ENCODE measurements around the gene PTPRD. TPM values are rescaled to one million over a fixed set of nuclear protein-coding genes. Genes with fewer than 3 reads are reported as not detected.

The PTPRD gene
- total RNA-seq, 1 experiment from 2014 or later, result 32.5 TPM

GRCh38 chr9:8850914-8851313, 1761.9 kb downstream of the PTPRD start:
- DNase-seq, result no peak

More at GRCh38 chr9:8850914-8851313, 1761.9 kb downstream of the PTPRD start:
- H2BK15ac ChIP-seq (ENCODE audit: low read depth, low read length), result no peak overlapping the region
- H3K27ac Mint-ChIP-seq, result no peak overlapping the region; a peak in 1 of 7 replicates
- H2BK120ac ChIP-seq (ENCODE audit: low read depth, low read length, poor library complexity, severe bottlenecking), result no peak overlapping the region
- H3K27me3 Mint-ChIP-seq (ENCODE audit: low read depth), result peaks cover 5% of the 10 kb centered on the region
- no peak overlapping the region for H3K23ac ChIP-seq (ENCODE audit: insufficient read length, low read depth, low read length)
- TF ChIP-seq, protein P1, sequence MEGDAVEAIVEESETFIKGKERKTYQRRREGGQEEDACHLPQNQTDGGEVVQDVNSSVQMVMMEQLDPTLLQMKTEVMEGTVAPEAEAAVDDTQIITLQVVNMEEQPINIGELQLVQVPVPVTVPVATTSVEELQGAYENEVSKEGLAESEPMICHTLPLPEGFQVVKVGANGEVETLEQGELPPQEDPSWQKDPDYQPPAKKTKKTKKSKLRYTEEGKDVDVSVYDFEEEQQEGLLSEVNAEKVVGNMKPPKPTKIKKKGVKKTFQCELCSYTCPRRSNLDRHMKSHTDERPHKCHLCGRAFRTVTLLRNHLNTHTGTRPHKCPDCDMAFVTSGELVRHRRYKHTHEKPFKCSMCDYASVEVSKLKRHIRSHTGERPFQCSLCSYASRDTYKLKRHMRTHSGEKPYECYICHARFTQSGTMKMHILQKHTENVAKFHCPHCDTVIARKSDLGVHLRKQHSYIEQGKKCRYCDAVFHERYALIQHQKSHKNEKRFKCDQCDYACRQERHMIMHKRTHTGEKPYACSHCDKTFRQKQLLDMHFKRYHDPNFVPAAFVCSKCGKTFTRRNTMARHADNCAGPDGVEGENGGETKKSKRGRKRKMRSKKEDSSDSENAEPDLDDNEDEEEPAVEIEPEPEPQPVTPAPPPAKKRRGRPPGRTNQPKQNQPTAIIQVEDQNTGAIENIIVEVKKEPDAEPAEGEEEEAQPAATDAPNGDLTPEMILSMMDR (conservative IDR thresholded peaks at IDR 0.05), result no peak
- peaks cover 35 to 38% of the 10 kb centered on the region in 2 experiments for H3K4me1 Mint-ChIP-seq
- no peaks in the 10 kb centered on the region for H3K79me2 ChIP-seq (ENCODE audit: insufficient read depth, low read length)
- H2AFZ ChIP-seq (ENCODE audit: low read length), result no peak overlapping the region
- no peaks in the 10 kb centered on the region for H3K23me2 ChIP-seq (ENCODE audit: insufficient read length, low read depth, low read length, poor library complexity, severe bottlenecking)
- no peaks in the 10 kb centered on the region for H3K9me3 ChIP-seq (ENCODE audit: control insufficient read depth, low read depth, low read length)
- H3K9me3 Mint-ChIP-seq, result peaks cover 0 to 4% of the 10 kb centered on the region in 2 experiments; a peak in 1 of 5 replicates
- H2BK20ac ChIP-seq (ENCODE audit: low read depth, low read length, poor library complexity, severe bottlenecking), result no peak overlapping the region
- H2AK5ac ChIP-seq (ENCODE audit: insufficient read length, low read length), result no peak overlapping the region
- H3K4me1 ChIP-seq (ENCODE audit: insufficient read depth, low read length), result peaks cover 2% of the 10 kb centered on the region; the same call in 1 of the 2 replicates
- H3K14ac ChIP-seq (ENCODE audit: insufficient read depth, low read length), result no peak overlapping the region
- no peak overlapping the region for H2BK12ac ChIP-seq (ENCODE audit: insufficient read length, low read depth, low read length)
- no peak overlapping the region for H3K27ac ChIP-seq (ENCODE audit: insufficient read length, low read depth, low read length)
- no peak overlapping the region for H3K56ac ChIP-seq (ENCODE audit: insufficient read length, low read depth, low read length)
- peaks cover 0 to 11% (median 0%) of the 10 kb centered on the region in 3 experiments; a peak in 2 of 7 replicates for H3K36me3 Mint-ChIP-seq (ENCODE audit: insufficient read depth in 1 of 3, low read depth in 3 of 3)
- no peaks in the 10 kb centered on the region for H3K27me3 ChIP-seq (ENCODE audit: insufficient read depth, low read length)
- H3K4ac ChIP-seq (ENCODE audit: low read depth, low read length), result no peak overlapping the region
- H3K4me2 ChIP-seq (ENCODE audit: insufficient read depth, insufficient read length, low read length), result no peak overlapping the region
- H2BK5ac ChIP-seq (ENCODE audit: insufficient read length, low read length), result no peak overlapping the region
- no peak overlapping the region for H4K5ac ChIP-seq (ENCODE audit: insufficient read length, low read depth, low read length)
- no peak overlapping the region for H4K8ac ChIP-seq (replicated peaks; ENCODE audit: insufficient read length, low read depth, low read length)
- no peaks in the 10 kb centered on the region for H3K79me1 ChIP-seq (ENCODE audit: insufficient read depth, low read depth, low read length, poor library complexity, severe bottlenecking)
- H3T11ph ChIP-seq (ENCODE audit: low read length), result no peak overlapping the region
- no peak overlapping the region for H3K4me3 Mint-ChIP-seq
- no peaks in the 10 kb centered on the region for H4K20me1 ChIP-seq (ENCODE audit: control insufficient read depth, insufficient read depth, insufficient read length)
- no peak overlapping the region for H4K91ac ChIP-seq (ENCODE audit: insufficient read length, low read depth, low read length)
- no peak overlapping the region for H3K9ac ChIP-seq (ENCODE audit: extremely low read depth, insufficient read length, low read length)
- H3K18ac ChIP-seq (ENCODE audit: insufficient read length, low read depth, low read length), result no peak overlapping the region

All from H9 (cell line).